ENCODE data around the gene SLC5A11. TPM values are rescaled to one million over a fixed set of nuclear protein-coding genes. Genes with fewer than 3 reads are reported as not detected.

The SLC5A11 gene
- polyA plus RNA-seq, 2 of the 4 experiments (the other 2 are of a cell fraction): 0.40 to 0.43 TPM

DNA sequence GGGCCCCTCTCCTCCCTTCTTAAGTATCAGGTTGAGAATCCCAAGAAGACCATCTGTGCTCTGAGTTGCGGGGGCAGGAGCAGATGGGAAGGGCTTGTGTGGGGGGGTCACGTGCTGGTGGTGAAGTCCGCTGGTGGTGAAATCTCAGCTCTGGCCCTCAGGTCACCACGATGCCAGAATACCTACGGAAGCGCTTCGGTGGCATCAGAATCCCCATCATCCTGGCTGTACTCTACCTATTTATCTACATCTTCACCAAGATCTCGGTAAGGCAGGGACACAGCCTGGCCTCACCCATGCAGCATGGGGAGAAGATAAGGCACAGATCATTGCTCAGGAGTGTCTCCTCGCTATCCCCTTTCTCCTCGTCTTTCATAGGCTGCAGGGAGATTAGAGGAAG is 29.7 kb downstream of the SLC5A11 start:
- no peak overlapping the region for H3K4me3 ChIP-seq
- ChIA-PET POLR2A (no interaction called here), CTCF (interaction anchor here (1.4 to 1.6 kb wide), 2 partner anchors 41 to 371 kb away, joined by 3 to 5 read pairs; no protein-coding TSS in a partner anchor)
- no peak overlapping the region for H3K27ac ChIP-seq
- TF ChIP-seq CBX2 (IDR thresholded peaks at IDR 0.05; ENCODE audit: borderline replicate concordance, low read depth): no peak
- ATAC-seq: no peak
- no peaks in the 10 kb centered on the region for H3K4me1 ChIP-seq
- DNase-seq (ENCODE audit: low read depth in 1 of 2, low spot score in 1 of 2): no peak
- 86% methylated on average over 10 of the region's 10 CpGs for WGBS (ENCODE audit: missing lambda C conversion rate)
- no peak for FAIRE-seq
- no peak overlapping the region for H3K4me2 ChIP-seq
- H3K9me3 ChIP-seq: no peaks in the 10 kb centered on the region

DNA sequence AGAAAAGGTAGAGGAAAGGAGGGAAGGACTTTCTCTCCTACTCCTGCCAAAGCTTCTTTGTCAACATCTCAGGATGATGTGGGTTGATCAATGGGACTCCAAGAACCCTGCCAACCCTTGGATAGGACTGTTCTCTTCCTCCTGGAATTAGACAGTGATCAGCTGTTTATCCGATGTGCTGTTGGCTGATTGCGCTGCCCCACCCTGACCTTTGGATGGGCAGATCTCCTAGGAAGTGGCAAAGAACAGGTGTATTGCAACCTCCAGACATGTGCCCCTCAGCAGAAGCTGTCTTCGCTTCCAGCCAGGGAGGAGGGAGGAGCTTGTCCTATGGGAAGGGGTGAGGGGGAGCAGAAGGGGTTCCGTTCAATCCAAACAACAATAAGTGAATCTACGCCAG is 30.5 kb downstream of the SLC5A11 start:
- ChIA-PET POLR2A (no interaction called here), CTCF (interaction anchor here (1.1 to 1.6 kb wide), 4 partner anchors 16 to 372 kb away, joined by 3 to 5 read pairs (median 5); no protein-coding TSS in a partner anchor)
- H3K4me1 ChIP-seq: no peaks in the 10 kb centered on the region
- ATAC-seq (no peak), FAIRE-seq (no peak), DNase-seq (ENCODE audit: low read depth in 1 of 2, low spot score in 1 of 2) (no peak)
- no peaks in the 10 kb centered on the region for H3K9me3 ChIP-seq
- H3K27ac ChIP-seq: no peak overlapping the region
- WGBS (ENCODE audit: missing lambda C conversion rate): 81% methylated on average over 5 of the region's 5 CpGs
- no peak overlapping the region for H3K4me3 ChIP-seq
- H3K4me2 ChIP-seq: no peak overlapping the region
- TF ChIP-seq, protein P1, sequence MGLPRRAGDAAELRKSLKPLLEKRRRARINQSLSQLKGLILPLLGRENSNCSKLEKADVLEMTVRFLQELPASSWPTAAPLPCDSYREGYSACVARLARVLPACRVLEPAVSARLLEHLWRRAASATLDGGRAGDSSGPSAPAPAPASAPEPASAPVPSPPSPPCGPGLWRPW (IDR thresholded peaks at IDR 0.05): no peak
- no peak for TF ChIP-seq CBX8 (IDR thresholded peaks at IDR 0.05)
- TF ChIP-seq ZNF302 (CRISPR knock-in tag; IDR thresholded peaks at IDR 0.05): no peak
- TF ChIP-seq HOXB5 (CRISPR knock-in tag; IDR thresholded peaks at IDR 0.05): no peak
- TF ChIP-seq TFCP2L1 (CRISPR knock-in tag; IDR thresholded peaks at IDR 0.05): no peak
- no peak for TF ChIP-seq MYC (IDR thresholded peaks at IDR 0.05; ENCODE audit: borderline replicate concordance, low read length)
- TF ChIP-seq, protein P2, sequence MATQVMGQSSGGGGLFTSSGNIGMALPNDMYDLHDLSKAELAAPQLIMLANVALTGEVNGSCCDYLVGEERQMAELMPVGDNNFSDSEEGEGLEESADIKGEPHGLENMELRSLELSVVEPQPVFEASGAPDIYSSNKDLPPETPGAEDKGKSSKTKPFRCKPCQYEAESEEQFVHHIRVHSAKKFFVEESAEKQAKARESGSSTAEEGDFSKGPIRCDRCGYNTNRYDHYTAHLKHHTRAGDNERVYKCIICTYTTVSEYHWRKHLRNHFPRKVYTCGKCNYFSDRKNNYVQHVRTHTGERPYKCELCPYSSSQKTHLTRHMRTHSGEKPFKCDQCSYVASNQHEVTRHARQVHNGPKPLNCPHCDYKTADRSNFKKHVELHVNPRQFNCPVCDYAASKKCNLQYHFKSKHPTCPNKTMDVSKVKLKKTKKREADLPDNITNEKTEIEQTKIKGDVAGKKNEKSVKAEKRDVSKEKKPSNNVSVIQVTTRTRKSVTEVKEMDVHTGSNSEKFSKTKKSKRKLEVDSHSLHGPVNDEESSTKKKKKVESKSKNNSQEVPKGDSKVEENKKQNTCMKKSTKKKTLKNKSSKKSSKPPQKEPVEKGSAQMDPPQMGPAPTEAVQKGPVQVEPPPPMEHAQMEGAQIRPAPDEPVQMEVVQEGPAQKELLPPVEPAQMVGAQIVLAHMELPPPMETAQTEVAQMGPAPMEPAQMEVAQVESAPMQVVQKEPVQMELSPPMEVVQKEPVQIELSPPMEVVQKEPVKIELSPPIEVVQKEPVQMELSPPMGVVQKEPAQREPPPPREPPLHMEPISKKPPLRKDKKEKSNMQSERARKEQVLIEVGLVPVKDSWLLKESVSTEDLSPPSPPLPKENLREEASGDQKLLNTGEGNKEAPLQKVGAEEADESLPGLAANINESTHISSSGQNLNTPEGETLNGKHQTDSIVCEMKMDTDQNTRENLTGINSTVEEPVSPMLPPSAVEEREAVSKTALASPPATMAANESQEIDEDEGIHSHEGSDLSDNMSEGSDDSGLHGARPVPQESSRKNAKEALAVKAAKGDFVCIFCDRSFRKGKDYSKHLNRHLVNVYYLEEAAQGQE (IDR thresholded peaks at IDR 0.05): no peak
- no peak for TF ChIP-seq FOXS1 (CRISPR knock-in tag; IDR thresholded peaks at IDR 0.05)
- TF ChIP-seq EP300 (IDR thresholded peaks at IDR 0.05): no peak
- no peak for TF ChIP-seq PHF8 (IDR thresholded peaks at IDR 0.05; ENCODE audit: borderline replicate concordance, low read depth)

DNA sequence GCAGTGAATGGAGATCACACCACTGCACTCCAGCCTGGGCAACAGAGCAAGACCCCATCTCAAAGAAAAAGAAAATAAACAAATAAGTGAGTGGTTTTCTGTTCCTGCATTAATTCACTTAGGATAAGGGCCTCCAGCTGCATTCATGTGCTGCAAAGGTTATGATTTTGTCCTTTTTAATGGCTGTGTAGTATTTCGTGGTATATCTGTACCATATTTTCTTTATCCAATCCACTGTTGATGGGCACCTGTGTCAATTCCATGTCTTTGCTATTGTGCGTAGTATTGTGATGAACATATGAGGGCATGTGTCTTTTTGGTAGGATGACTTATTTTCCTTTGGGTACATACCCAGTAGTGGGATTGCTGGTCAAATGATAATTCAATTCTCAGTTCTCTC is 33.9 kb downstream of the SLC5A11 start:
- no peak for ATAC-seq
- no peaks in the 10 kb centered on the region for H3K4me1 ChIP-seq
- no peaks in the 10 kb centered on the region for H3K9me3 ChIP-seq
- H3K27ac ChIP-seq: no peak overlapping the region
- no peak overlapping the region for H3K4me3 ChIP-seq
- WGBS (ENCODE audit: missing lambda C conversion rate): 80% methylated on average over 2 of the region's 2 CpGs
- CTCF ChIA-PET: no interaction called here
- POLR2A ChIA-PET: no interaction called here
- no peak overlapping the region for H3K4me2 ChIP-seq
- no peak for FAIRE-seq
- no peak for TF ChIP-seq JUNB (IDR thresholded peaks at IDR 0.05)
- no peak for TF ChIP-seq MAFK (IDR thresholded peaks at IDR 0.05; ENCODE audit: partially characterized antibody)
- TF ChIP-seq CEBPB (IDR thresholded peaks at IDR 0.05): no peak
- TF ChIP-seq BHLHE40 (IDR thresholded peaks at IDR 0.05; ENCODE audit: low read depth, low read length): no peak
- TF ChIP-seq TFCP2L1 (CRISPR knock-in tag; IDR thresholded peaks at IDR 0.05): no peak
- TF ChIP-seq, protein P3, sequence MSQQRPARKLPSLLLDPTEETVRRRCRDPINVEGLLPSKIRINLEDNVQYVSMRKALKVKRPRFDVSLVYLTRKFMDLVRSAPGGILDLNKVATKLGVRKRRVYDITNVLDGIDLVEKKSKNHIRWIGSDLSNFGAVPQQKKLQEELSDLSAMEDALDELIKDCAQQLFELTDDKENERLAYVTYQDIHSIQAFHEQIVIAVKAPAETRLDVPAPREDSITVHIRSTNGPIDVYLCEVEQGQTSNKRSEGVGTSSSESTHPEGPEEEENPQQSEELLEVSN (IDR thresholded peaks at IDR 0.05; ENCODE audit: borderline replicate concordance, low read depth): no peak
- no peak for TF ChIP-seq POLR2AphosphoS2 (conservative IDR thresholded peaks at IDR 0.05; ENCODE audit: low read length)
- no peak for DNase-seq (ENCODE audit: low read depth in 1 of 2, low spot score in 1 of 2)

All from A549 (cell line).